ENCODE data around the gene ZNHIT1.

- TF ChIP-seq POLR2A (IDR thresholded peaks at IDR 0.05) (no peak), CTCF (IDR thresholded peaks at IDR 0.05) (no peak)
Measured at GRCh38 chr7:101255796-101256195, 37.8 kb downstream of the ZNHIT1 start.

Measured in body of pancreas (tissue), 4 donors.